Neural progenitor cell (in vitro differentiated cells): Measurements from ENCODE around the gene MR1.

Experiments used
- CTCF ChIP-seq: fragments of 200-600 bp; sonication (generic); IDR thresholded peaks from 2 replicates; pipeline ENCODE4 v1.5.1; 2017; ENCODE audit warnings: antibody characterized with exemption, mild to moderate bottlenecking
- EZH2 ChIP-seq: fragments of 200-600 bp; sonication (generic); IDR thresholded peaks from 2 replicates; pipeline ENCODE4 v1.6.1; 2017; ENCODE audit warnings: antibody characterized with exemption, mild to moderate bottlenecking, moderate library complexity

GRCh38 chr1:181021811-181022434, 11.9 kb upstream of the MR1 start:
- TF ChIP-seq CTCF, result no peak
- TF ChIP-seq EZH2, result no peak
